ENCODE data around the gene STARD8. TPM values are rescaled to one million over a fixed set of nuclear protein-coding genes. Genes with fewer than 3 reads are reported as not detected.

Gene STARD8
- total RNA-seq, 4 donors from 2014 or later: 0.60 to 11.6 (median 3.2) TPM

- Histone ChIP-seq H3K9me3 (no peaks in the 10 kb centered on the region), H3K36me3 (no peaks in the 10 kb centered on the region), H3K4me3 (no peak overlapping the region), H3K4me1 (no peaks in the 10 kb centered on the region), H3K27ac (no peak overlapping the region), H3K27me3 (no peaks in the 10 kb centered on the region)
- intact Hi-C loops (cut with DNase I; ENCODE audit: low total_unique reads): no loop called here
- WGBS, 2 donors (ENCODE audit: low coverage in 1 of 2): 48% methylated on average over 5 of the region's 5 CpGs; no CpG with 5 or more reads in 1 of the 2 donors
- TF ChIP-seq EP300 (IDR thresholded peaks at IDR 0.05; ENCODE audit: low read depth): no peak
- TF ChIP-seq POLR2AphosphoS5 (IDR thresholded peaks at IDR 0.05): no peak
- no peak for TF ChIP-seq CTCF (IDR thresholded peaks at IDR 0.05)
- no peak for TF ChIP-seq POLR2A (IDR thresholded peaks at IDR 0.05)
- DNase-seq: no peak
- in situ Hi-C loops (cut with MboI; ENCODE audit: low pct_ligation_motif_present in 1 of 4, low pct_unique_long_range_greater_than_20kb in 1 of 4, low sequenced_read_pairs in 3 of 4): no loop called here
Measured at GRCh38 chrX:68648960-68649359, 1.5 kb downstream of the STARD8 start.

- Histone ChIP-seq H3K36me3 (no peaks in the 10 kb centered on the region), H3K9me3 (no peaks in the 10 kb centered on the region), H3K27ac (no peak overlapping the region), H3K27me3 (no peaks in the 10 kb centered on the region), H3K4me3 (no peak overlapping the region), H3K4me1 (no peaks in the 10 kb centered on the region)
- in situ Hi-C loops (cut with MboI; ENCODE audit: low pct_ligation_motif_present in 1 of 4, low pct_unique_long_range_greater_than_20kb in 1 of 4, low sequenced_read_pairs in 3 of 4) (no loop called here), intact Hi-C loops (cut with DNase I; ENCODE audit: low total_unique reads) (no loop called here)
- 81 to 100% methylated on average over 1 to 3 of the region's 3 CpGs for WGBS, 2 donors (ENCODE audit: low coverage in 1 of 2)
- TF ChIP-seq EP300 (IDR thresholded peaks at IDR 0.05; ENCODE audit: low read depth): no peak
- no peak for DNase-seq
Measured at GRCh38 chrX:68650491-68650890, 3.0 kb downstream of the STARD8 start.

DNA sequence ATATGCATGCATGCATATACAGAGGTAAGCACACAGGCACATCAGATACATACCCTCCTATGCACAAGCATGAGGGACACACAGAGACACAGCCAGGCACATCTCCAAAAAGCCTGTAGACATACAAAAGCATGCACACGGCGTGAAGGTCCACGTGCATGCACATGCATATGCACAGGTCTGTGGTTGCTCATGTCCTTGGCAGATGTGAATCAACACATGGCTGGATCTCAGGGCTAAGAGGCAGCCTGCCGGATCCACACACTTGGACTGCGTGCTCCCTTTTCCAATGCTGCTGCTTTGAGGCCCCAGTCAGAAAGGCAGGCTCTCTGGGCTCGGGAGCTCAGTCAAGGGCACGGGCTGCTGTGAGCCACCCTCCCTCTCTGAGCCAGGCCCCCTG lies 3.6 kb downstream of the STARD8 start:
- no peak for DNase-seq

GRCh38 chrX:68652326-68653170 lies 5.1 kb downstream of the STARD8 start:
- no peaks in the 10 kb centered on the region for H3K9me3 ChIP-seq
- 61% methylated on average over 6 of the region's 6 CpGs; no CpG with 5 or more reads in 1 of the 2 donors for WGBS, 2 donors (ENCODE audit: low coverage in 1 of 2)
- in situ Hi-C loops (cut with MboI; ENCODE audit: low pct_ligation_motif_present in 1 of 4, low pct_unique_long_range_greater_than_20kb in 1 of 4, low sequenced_read_pairs in 3 of 4): no loop called here
- intact Hi-C loops (cut with DNase I; ENCODE audit: low total_unique reads): no loop called here
- H3K27me3 ChIP-seq: no peaks in the 10 kb centered on the region
- no peaks in the 10 kb centered on the region for H3K36me3 ChIP-seq
- H3K4me1 ChIP-seq: no peaks in the 10 kb centered on the region
- no peak overlapping the region for H3K4me3 ChIP-seq
- TF ChIP-seq POLR2A (IDR thresholded peaks at IDR 0.05) (no peak), POLR2AphosphoS5 (IDR thresholded peaks at IDR 0.05) (no peak), CTCF (IDR thresholded peaks at IDR 0.05) (no peak), EP300 (IDR thresholded peaks at IDR 0.05; ENCODE audit: low read depth) (no peak)
- no peak for DNase-seq
- H3K27ac ChIP-seq: no peak overlapping the region

More for the DNA sequence above, 3.6 kb downstream of the STARD8 start:
- 88% methylated on average over 6 of the region's 7 CpGs; no CpG with 5 or more reads in 1 of the 2 donors for WGBS, 2 donors (ENCODE audit: low coverage in 1 of 2)
- Histone ChIP-seq H3K4me1 (no peaks in the 10 kb centered on the region), H3K27ac (no peak overlapping the region), H3K9me3 (no peaks in the 10 kb centered on the region), H3K27me3 (no peaks in the 10 kb centered on the region), H3K36me3 (no peaks in the 10 kb centered on the region), H3K4me3 (no peak overlapping the region)
- TF ChIP-seq POLR2A (IDR thresholded peaks at IDR 0.05) (no peak), CTCF (IDR thresholded peaks at IDR 0.05) (no peak), POLR2AphosphoS5 (IDR thresholded peaks at IDR 0.05) (no peak), EP300 (IDR thresholded peaks at IDR 0.05; ENCODE audit: low read depth) (no peak)
- in situ Hi-C loops (cut with MboI; ENCODE audit: low pct_ligation_motif_present in 1 of 4, low pct_unique_long_range_greater_than_20kb in 1 of 4, low sequenced_read_pairs in 3 of 4): no loop called here
- intact Hi-C loops (cut with DNase I; ENCODE audit: low total_unique reads): no loop called here
